ENCODE measurements around the gene SLITRK1. TPM values are rescaled to one million over a fixed set of nuclear protein-coding genes. Genes with fewer than 3 reads are reported as not detected.

Gene SLITRK1
- total and polyA plus RNA-seq, 2 donors (not counting 3 experiments of a cell fraction or from before 2014, with no cell fraction given) = not detected

GRCh38 chr13:83914368-83914767, 32.1 kb upstream of the SLITRK1 start:
- no peak overlapping the region for H3K9ac ChIP-seq (replicated peaks; ENCODE audit: extremely low read depth, insufficient read depth, low read length)
- H3K36me3 ChIP-seq (ENCODE audit: control insufficient read depth in 2 of 2, extremely low read depth in 1 of 2, insufficient read depth in 2 of 2, low read length in 2 of 2) = no peaks in the 10 kb centered on the region
- BruUV-seq (replicated peaks) = no TSS peak
- H3K27ac ChIP-seq (ENCODE audit: insufficient read depth, low read depth, low read length) = no peak overlapping the region
- H3K4me2 ChIP-seq (ENCODE audit: insufficient read depth, low read length) = no peak overlapping the region
- no peaks in the 10 kb centered on the region for H3K79me2 ChIP-seq (ENCODE audit: control insufficient read depth, insufficient read depth, low read length)
- DNase-seq (ENCODE audit: low read depth, low spot score) (no peak), FAIRE-seq (no peak)
- CTCF ChIA-PET = no interaction called here
- H4K20me1 ChIP-seq (replicated peaks; ENCODE audit: control insufficient read depth, extremely low read depth, insufficient read depth, low read length) = no peaks in the 10 kb centered on the region
- dilution Hi-C loops (cut with MboI; ENCODE audit: extremely low pct_ligation_motif_present, low sequenced_read_pairs) (no loop called here), intact Hi-C loops (cut with micrococcal nuclease) (no loop called here)
- H3K4me1 ChIP-seq (ENCODE audit: control insufficient read depth, extremely low read depth, insufficient read depth, low read length) = no peaks in the 10 kb centered on the region
- no peaks in the 10 kb centered on the region for H3K27me3 ChIP-seq (ENCODE audit: control insufficient read depth in 2 of 2, insufficient read depth in 2 of 2, low read length in 2 of 2)
- no peak overlapping the region for H2AFZ ChIP-seq (ENCODE audit: low read depth, low read length)
- POLR2A ChIA-PET = no interaction called here
- no peaks in the 10 kb centered on the region for H3K9me1 ChIP-seq (replicated peaks; ENCODE audit: control insufficient read depth, extremely low read depth, insufficient read depth, low read length)
- no peak for TF ChIP-seq EZH2 (IDR thresholded peaks at IDR 0.05; ENCODE audit: borderline replicate concordance, low read depth, low read length, severe bottlenecking)
- TF ChIP-seq FOS (IDR thresholded peaks at IDR 0.05; ENCODE audit: borderline replicate concordance, insufficient read depth, low read length) = no peak
- no peak for TF ChIP-seq GATA2 (IDR thresholded peaks at IDR 0.05; ENCODE audit: insufficient read depth, insufficient read length, low read depth, low read length)
- TF ChIP-seq JUN (IDR thresholded peaks at IDR 0.05; ENCODE audit: borderline replicate concordance, insufficient read depth, insufficient read length, low read depth) = no peak
- TF ChIP-seq CTCF (IDR thresholded peaks at IDR 0.05; ENCODE audit: extremely low read depth in 1 of 2, insufficient read depth in 1 of 2, low read depth in 1 of 2, low read length in 2 of 2) = no peak
- no peak for TF ChIP-seq MYC (IDR thresholded peaks at IDR 0.05; ENCODE audit: low read depth, low read length)
- TF ChIP-seq POLR2A (IDR thresholded peaks at IDR 0.05; ENCODE audit: low read depth, low read length) = no peak
- no peak for TF ChIP-seq MAX (IDR thresholded peaks at IDR 0.05; ENCODE audit: insufficient read depth, insufficient read length)
- TF ChIP-seq POLR2AphosphoS5 (IDR thresholded peaks at IDR 0.05; ENCODE audit: insufficient read depth, low read depth, low read length) = no peak
- H3K9me3 ChIP-seq (replicated peaks; ENCODE audit: control insufficient read depth, insufficient read depth, low read length) = no peaks in the 10 kb centered on the region
- H3K4me3 ChIP-seq (replicated peaks in 1 of 3; ENCODE audit: insufficient read depth in 1 of 3, low read depth in 1 of 3, low read length in 3 of 3) = no peak overlapping the region

All from endothelial cell of umbilical vein (primary cell).